Gastroesophageal sphincter (tissue), 4 donors: ENCODE measurements around the gene ADIPOR2. TPM values are rescaled to one million over a fixed set of nuclear protein-coding genes. Genes with fewer than 3 reads are reported as not detected.

Source experiments
- ATAC-seq: fragments of 150-250 bp; one replicate; pipeline ENCODE4 v1.9.1; 2016; ENCODE audit warnings: mild to moderate bottlenecking, moderate library complexity
- H3K27ac ChIP-seq, 4 donors: fragments of 200-600 bp; sonication (generic) in 3 of 4; 1 replicate in 3 of 4; 2 replicates in 1 of 4; pipeline ENCODE4 v1.5.1; 2016 to 2019
- H3K27me3 ChIP-seq: fragments of 200-600 bp; sonication (generic); one replicate; pipeline ENCODE4 v1.5.1; 2019
- H3K36me3 ChIP-seq, 2 donors: fragments of 200-600 bp; sonication (generic); one replicate each; pipeline ENCODE4 v1.5.1; 2019; ENCODE audit warnings: control low read depth in 1 of 2
- H3K4me1 ChIP-seq, 3 donors: fragments of 200-600 bp; sonication (generic); 1 replicate in 2 of 3; 2 replicates in 1 of 3; pipeline ENCODE4 v1.5.1; 2016 to 2019; ENCODE audit warnings: control low read depth in 2 of 3
- H3K4me3 ChIP-seq, 2 donors: fragments of 200-600 bp; sonication (generic); one replicate each; pipeline ENCODE4 v1.5.1; 2019; ENCODE audit warnings: mild to moderate bottlenecking in 1 of 2, moderate library complexity in 1 of 2
- H3K9me3 ChIP-seq, 3 donors: fragments of 200-600 bp; sonication (generic); one replicate each; pipeline ENCODE4 v1.5.1; 2017 to 2019; ENCODE audit warnings: control low read depth in 2 of 3
- EP300 ChIP-seq: sonication (generic); formaldehyde crosslinking; IDR thresholded peaks from one replicate; pipeline ENCODE4 v1.6.1; 2017; ENCODE audit warnings: antibody characterized with exemption, mild to moderate bottlenecking
- POLR2A ChIP-seq, 2 donors: fragments of 450-650 bp; IDR thresholded peaks; one replicate each; pipeline ENCODE4 v1.6.1; 2017; ENCODE audit warnings: antibody characterized with exemption in 2 of 2, mild to moderate bottlenecking in 2 of 2, moderate library complexity in 1 of 2
- POLR2AphosphoS5 ChIP-seq: sonication (generic); formaldehyde crosslinking; IDR thresholded peaks from one replicate; pipeline ENCODE4 v1.6.1; 2017; ENCODE audit warnings: antibody characterized with exemption
- WGBS, 2 donors: methylation state at CpG; one replicate each; pipeline ENCODE4 v1.1.5; 2018; ENCODE audit warnings: low coverage in 1 of 2; 5-methylcytosine and 5-hydroxymethylcytosine counted together
- total RNA-seq, 4 donors: library from RNA; depleted of rRNA; stranded (reverse); fragments of >200 nt; gene quantifications; one replicate each; pipeline ENCODE4 v1.1.0, GENCODE V29; 2016
- TF ChIP-seq, protein P1 (sequence below), 4 experiments: fragments of 200-600 bp in 2 of 4; fragments of 450-650 bp in 2 of 4; sonication (generic) in 1 of 4; IDR thresholded peaks; one replicate each; pipeline ENCODE4 v1.5.1; 2017 to 2019; ENCODE audit warnings: antibody characterized with exemption in 4 of 4, mild to moderate bottlenecking in 2 of 4, moderate library complexity in 2 of 4

Gene ADIPOR2
- total RNA-seq, 4 donors from 2014 or later: 26.6 to 37.9 (median 33.4) TPM

DNA sequence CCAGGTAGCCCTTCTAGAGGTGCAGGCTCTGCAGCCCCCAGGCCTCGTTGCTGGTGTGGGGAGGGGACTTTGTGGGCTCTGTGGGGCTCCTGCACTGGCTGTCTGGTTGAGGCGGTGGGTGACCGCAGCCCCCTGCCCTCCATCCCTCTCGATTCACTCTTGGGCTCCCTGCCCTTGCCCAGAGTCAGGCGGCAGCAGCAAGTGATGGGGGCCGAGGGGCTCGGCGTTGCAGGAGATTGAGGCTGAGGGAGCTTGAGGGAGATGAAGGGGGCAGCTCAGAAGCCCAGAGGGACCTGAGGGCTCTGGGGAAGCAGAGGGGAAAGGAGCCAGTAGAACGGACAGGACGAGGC, 120.0 kb downstream of the ADIPOR2 start:
- no peaks in the 10 kb centered on the region for H3K4me1 ChIP-seq
- no peak overlapping the region for H3K4me3 ChIP-seq
- no peaks in the 10 kb centered on the region for H3K27me3 ChIP-seq
- H3K27ac ChIP-seq: peak overlapping the region in 1 of 4 donors; percentile 45
- no peak for ATAC-seq
- WGBS, 2 donors: 80 to 90% methylated on average over 2 of the region's 10 CpGs
- H3K9me3 ChIP-seq: no peaks in the 10 kb centered on the region
- TF ChIP-seq, protein P1, sequence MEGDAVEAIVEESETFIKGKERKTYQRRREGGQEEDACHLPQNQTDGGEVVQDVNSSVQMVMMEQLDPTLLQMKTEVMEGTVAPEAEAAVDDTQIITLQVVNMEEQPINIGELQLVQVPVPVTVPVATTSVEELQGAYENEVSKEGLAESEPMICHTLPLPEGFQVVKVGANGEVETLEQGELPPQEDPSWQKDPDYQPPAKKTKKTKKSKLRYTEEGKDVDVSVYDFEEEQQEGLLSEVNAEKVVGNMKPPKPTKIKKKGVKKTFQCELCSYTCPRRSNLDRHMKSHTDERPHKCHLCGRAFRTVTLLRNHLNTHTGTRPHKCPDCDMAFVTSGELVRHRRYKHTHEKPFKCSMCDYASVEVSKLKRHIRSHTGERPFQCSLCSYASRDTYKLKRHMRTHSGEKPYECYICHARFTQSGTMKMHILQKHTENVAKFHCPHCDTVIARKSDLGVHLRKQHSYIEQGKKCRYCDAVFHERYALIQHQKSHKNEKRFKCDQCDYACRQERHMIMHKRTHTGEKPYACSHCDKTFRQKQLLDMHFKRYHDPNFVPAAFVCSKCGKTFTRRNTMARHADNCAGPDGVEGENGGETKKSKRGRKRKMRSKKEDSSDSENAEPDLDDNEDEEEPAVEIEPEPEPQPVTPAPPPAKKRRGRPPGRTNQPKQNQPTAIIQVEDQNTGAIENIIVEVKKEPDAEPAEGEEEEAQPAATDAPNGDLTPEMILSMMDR (IDR thresholded peaks at IDR 0.05): no peak
- no peak for TF ChIP-seq POLR2AphosphoS5
- TF ChIP-seq EP300: no peak
- TF ChIP-seq POLR2A (IDR thresholded peaks at IDR 0.05): no peak
- H3K36me3 ChIP-seq: no peaks in the 10 kb centered on the region

DNA sequence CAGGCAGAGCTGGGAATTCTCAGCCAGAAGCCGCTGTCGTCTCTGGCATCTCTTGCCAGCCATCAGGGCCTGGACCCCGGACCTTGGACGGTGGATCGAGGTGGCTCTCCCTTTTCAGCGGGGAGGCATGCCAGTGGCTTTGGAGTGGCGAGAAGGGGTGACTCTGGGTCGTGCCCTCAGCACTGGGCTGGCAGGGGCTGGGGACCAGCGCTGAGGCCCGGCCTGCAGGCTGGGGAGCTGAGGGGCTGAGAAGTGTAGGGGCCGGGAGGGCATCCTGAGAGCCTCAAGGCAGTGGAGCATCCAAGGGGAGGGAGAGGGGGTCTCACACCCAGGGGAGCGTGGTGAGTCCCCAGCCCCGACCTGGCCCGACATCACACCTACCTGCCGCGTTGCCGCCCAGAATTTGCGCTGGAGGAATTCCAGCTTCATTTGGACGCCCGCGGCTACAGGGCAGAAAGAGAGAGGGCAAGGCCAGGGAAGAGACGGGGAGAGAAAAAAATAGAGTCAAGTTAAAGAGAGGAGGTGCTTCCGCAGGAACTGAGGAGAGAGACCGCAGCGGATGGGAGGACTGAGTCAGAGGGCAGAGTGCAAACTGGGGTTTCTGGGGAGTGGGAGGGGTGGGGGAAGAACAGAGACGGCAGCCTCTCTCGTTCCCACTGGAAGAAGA, 120.5 kb downstream of the ADIPOR2 start:
- Histone ChIP-seq H3K4me3 (no peak overlapping the region), H3K9me3 (no peaks in the 10 kb centered on the region), H3K36me3 (no peaks in the 10 kb centered on the region), H3K27ac (peak overlapping the region in 2 of 4 donors; percentile 35 to 45), H3K27me3 (no peaks in the 10 kb centered on the region), H3K4me1 (no peaks in the 10 kb centered on the region)
- no peak for TF ChIP-seq POLR2A (IDR thresholded peaks at IDR 0.05)
- TF ChIP-seq POLR2AphosphoS5: no peak
- TF ChIP-seq, protein P1 (IDR thresholded peaks at IDR 0.05): no peak
- no peak for TF ChIP-seq EP300
- 37 to 58% methylated on average over 6 to 21 of the region's 27 CpGs for WGBS, 2 donors
- ATAC-seq: no peak

DNA sequence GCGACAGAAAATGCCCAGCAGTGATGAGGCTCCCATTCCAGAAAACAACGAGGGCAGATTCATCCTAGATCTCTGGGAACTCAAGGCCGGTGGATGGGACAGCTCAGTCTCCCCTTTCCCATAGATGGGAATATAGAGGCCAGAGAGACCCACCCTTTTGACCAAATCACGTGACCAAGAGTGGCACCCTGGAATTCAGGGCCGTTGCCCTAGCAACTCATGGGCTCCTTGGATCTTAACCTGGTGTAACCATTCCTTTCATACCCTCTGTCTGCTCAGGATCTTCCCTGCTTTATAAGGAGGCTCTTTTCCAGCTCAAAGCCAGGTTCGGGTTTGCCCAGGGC, 121.0 kb downstream of the ADIPOR2 start:
- Histone ChIP-seq H3K9me3 (no peaks in the 10 kb centered on the region), H3K27ac (peak overlapping the region in 3 of 4 donors; percentile 26 to 45 (median 29)), H3K4me1 (no peaks in the 10 kb centered on the region), H3K27me3 (no peaks in the 10 kb centered on the region), H3K36me3 (no peaks in the 10 kb centered on the region), H3K4me3 (no peak overlapping the region)
- 69 to 91% methylated on average over 2 to 4 of the region's 6 CpGs for WGBS, 2 donors
- no peak for ATAC-seq
- TF ChIP-seq POLR2AphosphoS5: no peak

DNA sequence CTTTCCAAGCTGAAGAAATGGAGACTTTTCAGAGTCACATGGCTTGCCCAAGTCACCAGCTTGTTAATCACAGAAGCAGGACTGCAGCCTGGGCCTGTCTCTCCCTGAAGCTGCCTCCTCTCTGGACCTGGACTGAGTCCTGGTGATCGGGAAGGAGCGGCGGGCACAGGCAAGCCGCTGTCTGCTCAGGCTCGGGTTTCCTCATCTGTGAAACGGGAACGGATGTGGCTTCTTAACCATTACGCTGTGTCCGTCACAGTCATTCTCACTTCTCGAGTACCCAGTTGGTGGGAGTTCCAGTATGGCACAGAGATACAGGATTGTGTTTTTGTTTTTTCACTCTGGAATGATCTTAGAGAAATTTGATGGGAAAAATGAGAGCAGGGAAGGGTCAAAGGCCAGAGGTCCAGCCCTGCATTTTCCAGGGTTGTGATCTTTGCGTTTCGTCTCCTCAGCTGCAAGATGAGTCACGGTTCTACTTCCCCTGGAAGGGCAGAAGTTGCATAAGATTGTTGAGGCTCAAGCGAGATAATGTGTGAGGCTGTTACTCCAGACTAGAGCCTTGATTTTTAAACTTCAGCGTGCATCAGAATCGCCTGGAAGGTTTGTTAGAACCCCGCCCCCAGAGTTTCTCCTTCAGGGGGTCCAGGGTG, 121.9 kb downstream of the ADIPOR2 start:
- no peaks in the 10 kb centered on the region for H3K36me3 ChIP-seq
- no peaks in the 10 kb centered on the region for H3K27me3 ChIP-seq
- no peak overlapping the region for H3K4me3 ChIP-seq
- H3K9me3 ChIP-seq: no peaks in the 10 kb centered on the region
- WGBS, 2 donors: 59 to 69% methylated on average over 6 to 8 of the region's 17 CpGs
- H3K27ac ChIP-seq: peak overlapping the region in 3 of 4 donors; percentile 8 to 45 (median 29)
- no peaks in the 10 kb centered on the region for H3K4me1 ChIP-seq
- TF ChIP-seq POLR2A (IDR thresholded peaks at IDR 0.05) (no peak), EP300 (no peak), POLR2AphosphoS5 (no peak)
- TF ChIP-seq, protein P1 (IDR thresholded peaks at IDR 0.05): no peak
- peak; percentile 64 for ATAC-seq

DNA sequence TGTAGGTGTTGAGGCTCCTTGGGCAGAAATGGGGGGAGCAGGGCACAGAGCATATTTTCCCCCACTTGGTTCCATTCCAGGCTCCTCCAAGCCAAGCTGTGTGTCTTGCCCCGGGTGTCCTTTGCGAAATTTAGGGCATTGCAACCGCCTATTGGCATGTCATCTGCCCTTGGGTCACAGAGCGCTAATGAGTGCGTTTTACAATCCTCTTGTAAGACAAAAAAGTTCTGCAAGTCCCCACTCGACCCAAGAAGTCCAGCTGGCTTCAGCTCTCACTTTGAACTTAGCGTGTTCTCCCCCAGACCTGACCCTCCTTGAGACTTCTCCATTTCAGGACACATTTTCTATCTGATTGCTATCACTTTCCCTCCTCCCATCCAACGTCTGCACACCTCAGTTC, 123.4 kb downstream of the ADIPOR2 start:
- Histone ChIP-seq H3K36me3 (no peaks in the 10 kb centered on the region), H3K4me1 (no peaks in the 10 kb centered on the region), H3K27me3 (peaks cover 5% of the 10 kb centered on the region), H3K9me3 (no peaks in the 10 kb centered on the region), H3K27ac (no peak overlapping the region), H3K4me3 (no peak overlapping the region)
- 61 to 77% methylated on average over 5 to 7 of the region's 8 CpGs for WGBS, 2 donors
- no peak for ATAC-seq
- TF ChIP-seq, protein P1 (IDR thresholded peaks at IDR 0.05): no peak
- TF ChIP-seq POLR2A (IDR thresholded peaks at IDR 0.05): no peak
- TF ChIP-seq EP300: no peak
